GM18507 (cell line): ENCODE data around the gene SSUH2.

ENCODE experiments used
- DNase-seq: peaks from one replicate; pipeline ENCODE4 v3.0.0; 2011; ENCODE audit warnings: low read depth; ENCODE audit not compliant: insufficient read length; ENCODE audit errors: extremely low spot score
- FAIRE-seq: peaks from 2 replicates; lab custom pipeline; 2011; peaks lifted over from hg19 to GRCh38; lab: Jason Lieb, UNC

SSUH2 gene

DNA sequence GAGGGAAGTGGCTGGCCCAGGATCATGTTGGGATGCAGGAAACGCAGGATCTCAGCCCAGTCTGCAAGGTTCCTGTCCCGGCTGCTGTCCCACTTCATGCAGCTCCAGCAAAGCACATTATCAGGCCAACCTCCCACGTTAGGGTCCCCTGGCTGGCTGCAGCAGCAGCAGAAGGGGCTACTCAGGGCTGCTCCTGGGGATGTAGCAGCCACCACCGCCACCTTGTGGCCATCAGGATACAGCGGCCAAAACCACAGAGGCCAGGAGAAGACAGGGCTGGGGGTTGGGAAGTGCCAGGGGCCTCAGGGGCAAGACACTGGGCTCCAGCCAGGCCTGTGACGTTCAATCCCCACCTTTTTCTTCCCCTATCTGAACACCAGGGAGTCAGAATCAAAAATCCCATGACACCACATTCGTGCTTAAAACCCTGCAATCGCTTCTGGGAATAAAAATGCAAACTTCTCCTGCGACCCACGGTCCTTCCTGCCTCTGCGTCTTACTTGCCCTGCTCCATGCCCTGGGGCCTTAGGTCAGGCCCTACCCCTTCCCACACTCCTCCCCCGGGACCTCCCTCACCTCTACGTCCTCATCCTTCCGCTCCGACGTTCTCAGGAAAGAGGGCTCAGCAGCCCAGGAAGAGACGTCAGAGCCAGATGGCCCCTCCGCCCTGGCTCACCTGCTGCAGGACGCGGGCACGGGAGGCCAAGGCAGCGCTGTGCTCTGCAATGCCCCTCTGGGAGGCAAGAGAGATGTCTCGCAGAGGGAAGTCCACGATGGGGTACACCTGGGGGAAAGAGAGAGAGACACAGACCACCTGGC is 21.5 kb downstream of the SSUH2 start:
- DNase-seq: peak; percentile 52
- peak; percentile 29 for FAIRE-seq

DNA sequence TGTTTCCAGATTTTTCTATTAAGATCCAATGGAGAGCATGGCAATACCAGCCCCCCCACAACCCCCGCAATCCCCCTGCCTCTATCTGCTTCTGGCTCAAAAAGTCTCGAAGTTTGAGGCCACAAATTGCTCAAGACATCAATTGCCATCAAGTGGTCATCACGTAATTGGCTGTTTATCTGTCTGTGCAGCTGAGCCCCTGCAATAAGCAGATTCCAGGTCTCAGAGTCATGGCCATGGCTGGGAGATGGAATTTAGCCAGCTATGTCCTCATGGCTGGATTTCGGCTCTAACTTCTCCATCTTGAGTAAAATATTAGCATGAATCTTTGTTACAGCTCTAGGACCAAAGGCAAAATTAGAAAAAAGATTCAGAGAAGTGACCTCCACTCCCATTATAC is 22.7 kb downstream of the SSUH2 start:
- DNase-seq: no peak
- no peak for FAIRE-seq

DNA sequence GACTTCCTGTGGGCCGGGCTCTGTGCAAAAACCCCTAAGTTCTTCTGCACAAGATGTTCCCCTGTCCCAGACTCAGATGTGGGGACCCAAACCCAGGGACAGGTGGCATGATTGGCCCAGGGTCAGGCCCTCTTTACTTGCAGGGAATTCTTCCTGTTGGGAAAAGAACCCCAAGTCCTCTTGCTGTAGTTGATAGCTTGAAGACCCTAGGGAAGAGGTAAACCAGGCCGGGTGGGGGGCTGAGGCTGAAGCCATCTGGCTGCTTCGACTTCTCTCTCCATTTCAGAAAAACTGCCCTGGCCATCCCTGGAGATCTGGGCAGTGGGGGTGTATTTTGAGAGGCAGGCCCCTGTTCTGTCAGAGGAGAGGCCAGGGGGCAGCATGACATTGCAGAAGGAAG is 23.5 kb downstream of the SSUH2 start:
- FAIRE-seq: no peak
- no peak for DNase-seq

DNA sequence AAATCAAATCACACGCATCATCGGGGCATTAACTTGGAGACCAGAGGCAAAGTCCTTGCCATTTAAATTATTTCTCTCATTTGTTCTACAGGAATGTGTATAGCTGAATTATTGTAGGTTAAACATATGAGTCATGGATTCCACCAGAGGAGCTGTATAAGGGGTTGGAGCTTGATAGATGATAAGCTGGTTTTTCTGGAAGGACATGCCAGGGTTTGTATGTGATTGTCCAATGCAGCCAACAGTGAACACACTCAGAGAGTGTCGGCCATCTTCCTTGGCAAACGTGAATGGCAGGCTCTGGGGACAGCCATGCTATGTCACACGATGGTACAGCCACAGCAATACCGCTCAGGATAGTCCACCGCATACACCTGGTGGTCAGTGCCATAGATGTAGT is 25.1 kb downstream of the SSUH2 start:
- DNase-seq: no peak
- no peak for FAIRE-seq

DNA sequence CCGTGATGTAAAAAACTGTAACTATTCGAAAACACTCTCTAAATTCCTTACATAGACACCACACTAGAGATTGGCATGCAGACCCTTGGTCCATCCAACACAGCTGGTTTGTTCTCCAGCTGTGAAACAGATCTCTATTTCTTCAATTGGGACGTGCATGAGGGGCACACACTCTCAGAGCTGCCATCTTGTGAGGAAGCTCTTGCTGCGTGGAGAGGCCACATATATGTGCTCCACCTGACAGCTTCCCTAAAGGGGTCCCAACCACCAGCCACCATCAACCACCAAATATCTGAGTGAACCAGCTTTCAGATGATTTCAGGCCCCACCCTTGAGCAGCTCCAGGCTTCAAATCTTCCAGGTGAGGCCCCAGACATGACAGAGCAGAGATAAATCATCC is 25.6 kb downstream of the SSUH2 start:
- DNase-seq: no peak
- no peak for FAIRE-seq

DNA sequence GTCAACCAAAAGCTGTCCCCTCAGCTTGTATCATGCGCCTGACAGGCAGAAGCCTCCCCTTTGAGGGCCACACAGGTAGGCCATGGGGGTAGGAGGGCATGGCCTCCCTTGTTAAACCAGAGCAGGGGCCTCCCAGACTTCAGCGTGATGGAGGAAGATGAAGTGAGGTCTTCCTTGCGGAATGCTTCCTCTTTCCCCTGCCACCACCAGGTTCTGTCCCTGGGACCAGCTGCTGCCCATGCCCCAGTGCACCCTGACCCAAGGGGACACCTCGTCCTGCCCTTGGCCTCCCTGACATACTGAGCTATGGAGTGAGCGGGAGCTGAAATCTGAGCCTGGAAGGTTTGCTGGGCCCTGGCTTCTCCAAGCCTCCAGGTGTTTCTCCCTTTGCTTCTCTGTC is 26.7 kb downstream of the SSUH2 start:
- FAIRE-seq (no peak), DNase-seq (no peak)

DNA sequence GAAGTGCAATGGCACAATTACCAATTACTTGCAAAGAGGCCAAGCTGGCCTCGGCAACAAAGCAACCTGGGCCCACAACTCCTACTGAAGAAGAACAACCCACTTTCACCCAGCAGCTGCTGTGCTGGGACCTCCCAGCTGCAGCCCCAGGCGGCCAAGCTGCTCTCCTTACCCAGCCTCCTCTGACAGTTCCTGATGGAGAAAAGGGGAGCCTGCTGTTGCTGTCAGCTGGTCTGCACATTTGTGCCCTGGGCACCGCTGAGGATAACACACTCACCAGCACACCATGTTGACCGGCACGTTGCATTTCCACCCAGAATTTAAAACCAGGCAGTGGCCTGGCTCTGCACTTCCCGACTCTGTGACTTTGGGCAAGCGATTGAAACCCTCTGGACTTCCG is 33.6 kb downstream of the SSUH2 start:
- FAIRE-seq: no peak
- DNase-seq: no peak

DNA sequence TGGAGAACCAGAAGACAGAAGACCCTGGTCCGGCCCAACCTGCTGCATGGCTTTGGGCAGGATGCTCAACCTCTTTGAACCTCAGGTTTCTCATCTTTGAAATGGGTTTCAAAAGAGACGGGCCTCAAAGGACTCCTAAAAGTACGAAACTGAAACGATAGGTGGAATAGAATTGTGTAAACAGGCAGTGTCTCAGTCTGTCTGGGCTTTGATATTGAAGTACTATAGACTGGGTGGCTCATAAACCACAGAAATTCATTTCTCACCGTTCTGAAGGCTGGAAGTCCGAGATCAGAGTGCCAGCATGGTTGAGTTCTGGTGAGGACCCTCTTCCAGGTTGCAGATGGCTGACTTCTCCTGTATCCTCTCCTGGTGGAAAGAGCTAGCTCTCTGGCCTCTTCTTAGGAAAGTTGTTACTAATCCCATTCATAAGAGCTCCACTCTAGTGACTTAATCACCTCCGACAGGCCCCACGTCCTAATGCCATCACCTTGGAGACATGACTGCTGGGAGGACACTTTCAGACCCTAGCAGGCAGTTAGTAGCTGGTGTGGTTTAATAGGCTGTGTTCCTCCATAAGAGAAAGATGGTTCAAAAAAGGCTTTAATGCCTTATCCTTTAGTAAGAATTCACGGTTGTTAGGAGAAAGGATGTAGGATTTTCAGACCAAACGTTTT is 35.7 kb downstream of the SSUH2 start:
- no peak for DNase-seq
- FAIRE-seq: no peak

DNA sequence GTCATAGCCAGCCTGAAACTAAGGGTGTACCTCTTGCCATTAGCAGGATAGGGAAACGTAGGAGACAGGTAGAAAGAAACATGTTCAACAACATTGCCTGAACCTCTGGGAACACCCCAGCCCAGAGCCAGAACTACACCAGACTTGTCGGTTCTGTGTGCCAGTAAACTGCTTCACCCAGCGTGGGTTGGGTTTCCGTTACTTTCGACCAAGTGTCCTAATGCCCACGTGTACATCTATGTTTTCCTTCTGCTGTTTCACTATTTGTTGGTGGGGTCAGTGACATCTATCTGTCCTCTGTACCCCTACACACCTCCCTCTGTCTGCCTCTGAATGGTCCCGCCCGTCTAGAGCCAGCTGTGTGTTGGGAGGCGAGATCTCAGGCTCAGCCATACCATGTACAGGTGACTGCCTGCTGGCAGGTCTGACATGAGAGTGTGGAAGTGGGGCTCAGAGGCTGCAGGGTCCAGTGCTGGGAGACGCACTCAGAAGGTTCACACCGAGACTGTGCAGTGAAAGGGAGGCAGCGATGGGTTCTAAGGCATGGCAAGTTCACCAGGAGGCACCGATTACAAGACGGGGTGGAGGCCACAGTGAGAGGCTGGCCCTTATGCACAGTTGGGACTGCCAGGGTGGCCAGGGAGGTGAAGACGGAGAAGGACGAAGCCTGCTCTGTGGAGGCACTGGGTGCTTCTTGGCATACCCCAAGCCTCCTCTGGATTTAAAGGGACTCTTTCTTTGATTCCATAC is 36.4 kb downstream of the SSUH2 start:
- no peak for DNase-seq
- FAIRE-seq: no peak

DNA sequence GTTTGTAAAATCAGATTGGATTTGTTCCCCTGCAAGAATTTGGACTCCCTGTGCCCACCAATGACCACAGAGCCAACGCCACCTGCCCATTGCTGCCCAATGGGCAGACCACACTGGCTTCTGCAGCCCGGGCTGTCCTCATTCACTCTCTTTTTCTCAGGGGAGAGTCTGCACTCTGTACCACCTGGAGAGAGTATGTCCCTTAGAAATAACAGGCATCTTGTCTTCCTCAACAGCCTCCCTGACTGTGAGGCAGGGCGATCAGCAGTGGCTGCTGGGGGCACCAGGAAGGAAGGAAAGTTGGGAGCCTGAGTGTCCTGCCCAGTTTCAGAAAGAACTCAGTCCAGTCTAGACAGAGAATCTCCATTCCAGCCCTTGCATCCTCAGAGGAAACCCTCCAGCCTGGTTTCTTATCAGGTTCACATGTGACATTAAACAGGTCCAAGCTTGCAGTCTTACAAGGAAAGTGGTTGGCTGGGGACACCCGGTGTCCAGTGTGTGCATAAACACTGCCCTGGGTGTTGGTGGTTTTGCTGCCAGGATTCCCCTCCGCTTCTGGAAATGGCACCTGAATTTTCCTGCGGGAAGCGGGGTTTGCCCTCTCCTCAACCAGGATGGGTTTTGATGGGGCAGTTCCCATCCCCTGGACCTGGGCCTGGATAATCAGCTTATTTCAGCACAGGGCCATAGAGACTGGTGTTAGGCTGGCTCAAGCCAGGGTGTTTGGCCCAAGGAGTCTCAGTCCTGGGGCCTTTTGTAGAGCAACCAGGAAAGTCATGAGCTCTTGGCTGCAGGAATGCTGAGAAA is 37.2 kb downstream of the SSUH2 start:
- FAIRE-seq (no peak), DNase-seq (no peak)

DNA sequence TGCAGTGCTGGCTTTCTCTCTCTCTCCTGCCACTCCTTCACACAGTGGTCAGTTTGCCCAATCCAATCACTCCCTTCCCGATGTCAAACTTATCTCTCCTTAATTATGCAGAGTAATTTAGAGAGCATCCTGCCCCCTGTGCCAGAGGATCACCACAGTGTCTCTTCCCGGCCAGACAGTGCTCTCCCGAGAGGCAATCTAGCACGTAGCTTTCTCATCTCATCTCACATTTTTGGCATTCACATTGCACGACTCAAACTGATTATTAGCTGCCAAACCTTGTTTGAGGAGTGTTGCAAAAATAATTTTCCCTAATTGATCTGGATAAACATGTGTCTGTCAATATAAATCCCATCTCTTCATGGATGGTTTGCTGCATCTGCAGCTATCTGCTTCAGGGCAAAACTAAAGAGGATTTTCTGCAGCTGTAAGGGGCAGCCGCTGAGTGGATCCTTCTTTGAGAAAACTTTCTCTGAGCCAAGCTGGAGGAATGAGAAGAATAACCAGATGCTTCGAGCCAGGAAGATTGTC is 37.8 kb downstream of the SSUH2 start:
- FAIRE-seq (no peak), DNase-seq (no peak)

DNA sequence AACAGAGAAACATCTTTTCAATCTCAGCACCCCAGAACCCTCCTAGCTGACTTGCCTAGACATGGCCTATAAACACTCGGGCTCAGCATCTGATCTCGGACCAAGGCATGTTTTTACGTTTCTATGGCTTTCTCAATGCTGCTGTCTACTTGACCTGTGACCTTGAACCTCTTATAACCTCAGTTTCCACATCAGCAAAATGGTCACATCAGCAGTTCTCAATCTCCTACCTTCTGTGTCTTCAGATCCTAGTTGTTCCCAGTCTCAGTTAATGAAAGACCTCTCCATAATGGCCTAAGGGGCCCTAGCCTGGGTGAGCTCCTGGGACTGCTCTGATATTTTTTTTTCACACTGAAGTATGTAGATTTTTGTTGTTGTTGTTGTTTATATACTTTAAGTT is 39.6 kb downstream of the SSUH2 start:
- no peak for FAIRE-seq

DNA sequence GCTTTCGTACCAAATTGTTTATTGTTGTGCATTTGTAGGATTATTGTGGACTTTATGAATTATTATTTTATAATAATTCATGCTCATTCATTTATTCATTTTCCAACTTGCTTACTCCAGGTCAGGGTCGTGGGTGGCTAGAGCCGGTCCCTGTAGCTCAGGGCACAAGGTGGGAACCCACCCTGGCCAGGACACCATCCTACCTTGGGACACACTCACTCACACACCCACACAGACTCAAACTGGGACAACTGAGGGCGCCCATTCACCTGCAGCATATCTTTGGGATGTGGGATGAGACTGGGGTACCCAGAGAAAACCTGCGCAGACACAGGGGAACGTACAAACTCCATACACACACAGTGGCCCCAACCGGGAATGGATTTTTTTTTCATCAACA is 40.6 kb downstream of the SSUH2 start:
- DNase-seq (no peak), FAIRE-seq (no peak)

More for the DNA sequence above, 39.6 kb downstream of the SSUH2 start:
- DNase-seq: no peak

DNA sequence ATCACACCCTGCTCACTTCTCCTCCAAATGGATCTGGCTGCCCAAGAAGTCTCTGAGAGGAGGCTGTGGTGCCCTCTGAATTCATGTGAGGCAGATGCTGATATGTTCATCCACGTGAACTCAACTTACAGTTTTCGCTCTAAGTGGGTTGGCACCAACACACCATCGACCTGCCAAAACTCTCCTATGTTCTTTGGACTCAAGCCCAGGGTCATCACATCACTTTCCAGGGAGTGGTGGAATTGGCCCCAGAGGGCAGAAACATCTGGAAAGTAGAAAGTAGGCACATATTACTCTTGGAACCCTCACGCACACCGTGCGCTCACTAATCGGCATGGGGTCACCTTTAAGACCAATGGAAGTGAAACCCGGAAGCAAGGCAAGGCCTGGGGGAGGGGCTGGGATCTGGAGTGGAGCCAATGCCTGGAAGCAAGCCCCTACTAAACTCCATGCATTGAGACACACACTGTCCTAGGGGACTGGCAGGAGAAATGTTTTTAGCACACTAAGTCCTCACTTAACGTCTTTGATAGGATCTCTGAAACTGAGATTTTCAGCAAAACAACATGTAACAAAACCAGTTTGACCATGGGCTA is 41.4 kb downstream of the SSUH2 start:
- no peak for FAIRE-seq
- no peak for DNase-seq

DNA sequence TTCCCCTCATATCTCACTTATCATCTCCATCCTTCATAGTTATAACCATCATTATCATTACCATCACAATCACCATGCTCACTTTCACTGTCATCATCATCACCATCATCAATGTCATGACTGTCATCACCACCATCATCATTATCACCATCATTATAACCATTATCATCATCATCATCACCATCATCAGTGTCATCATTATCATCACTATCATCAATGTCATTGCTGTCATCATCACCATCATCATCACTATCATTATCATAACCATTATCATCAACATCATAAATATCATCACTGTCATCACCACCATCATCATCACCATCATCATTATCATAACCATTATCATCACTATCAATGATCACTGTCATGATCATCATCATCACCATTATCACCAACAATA is 44.1 kb downstream of the SSUH2 start:
- DNase-seq (no peak), FAIRE-seq (no peak)

DNA sequence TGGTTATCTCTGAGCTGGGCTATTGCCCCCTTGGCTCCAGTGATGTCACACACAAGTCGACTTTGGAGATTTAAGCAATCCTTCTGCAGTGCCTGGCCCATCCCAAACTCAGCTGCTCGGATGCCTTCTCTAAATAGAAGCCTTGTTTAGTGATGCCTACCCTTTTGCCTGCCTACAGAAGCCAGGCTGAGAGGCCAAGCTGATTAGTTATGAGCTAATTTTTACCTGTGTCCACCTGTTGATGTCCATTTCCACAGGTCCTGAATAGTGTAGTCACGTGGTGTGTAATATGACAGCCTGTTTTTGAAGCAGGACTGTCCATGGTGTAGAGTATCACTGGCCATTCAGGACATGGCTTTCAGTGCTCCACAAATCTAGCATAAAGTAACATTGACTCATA is 45.5 kb downstream of the SSUH2 start:
- DNase-seq (no peak), FAIRE-seq (no peak)

DNA sequence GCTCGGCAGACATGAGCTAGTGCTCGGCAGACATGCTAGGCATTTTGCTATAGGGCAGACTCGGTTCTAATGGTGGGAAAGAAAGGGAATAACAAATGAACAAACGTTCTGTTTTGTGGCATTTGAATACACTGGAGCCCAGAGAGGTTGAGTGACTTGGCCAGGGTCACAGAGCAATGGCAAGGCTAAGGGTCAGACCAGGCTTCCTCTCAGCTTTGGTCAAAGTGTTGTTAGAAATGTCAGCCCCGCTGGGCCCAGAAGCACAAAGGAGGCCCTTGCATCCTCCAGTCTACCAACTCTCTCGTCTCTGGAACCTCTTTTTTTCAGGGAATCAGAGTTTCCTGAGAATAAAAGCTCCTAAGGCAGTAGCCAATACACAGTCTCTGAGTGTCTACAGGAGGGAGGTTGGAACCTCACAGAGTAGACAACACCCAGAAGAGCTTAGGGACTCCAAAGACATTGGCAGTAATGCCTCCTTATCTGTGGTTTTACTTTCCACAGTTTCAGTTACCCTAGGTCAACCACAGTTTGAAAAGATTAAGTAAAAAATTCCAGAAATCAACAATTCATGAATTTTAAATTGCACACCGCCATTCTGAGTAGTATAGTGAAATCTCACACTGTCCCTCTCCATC is 47.3 kb downstream of the SSUH2 start:
- DNase-seq (no peak), FAIRE-seq (no peak)

DNA sequence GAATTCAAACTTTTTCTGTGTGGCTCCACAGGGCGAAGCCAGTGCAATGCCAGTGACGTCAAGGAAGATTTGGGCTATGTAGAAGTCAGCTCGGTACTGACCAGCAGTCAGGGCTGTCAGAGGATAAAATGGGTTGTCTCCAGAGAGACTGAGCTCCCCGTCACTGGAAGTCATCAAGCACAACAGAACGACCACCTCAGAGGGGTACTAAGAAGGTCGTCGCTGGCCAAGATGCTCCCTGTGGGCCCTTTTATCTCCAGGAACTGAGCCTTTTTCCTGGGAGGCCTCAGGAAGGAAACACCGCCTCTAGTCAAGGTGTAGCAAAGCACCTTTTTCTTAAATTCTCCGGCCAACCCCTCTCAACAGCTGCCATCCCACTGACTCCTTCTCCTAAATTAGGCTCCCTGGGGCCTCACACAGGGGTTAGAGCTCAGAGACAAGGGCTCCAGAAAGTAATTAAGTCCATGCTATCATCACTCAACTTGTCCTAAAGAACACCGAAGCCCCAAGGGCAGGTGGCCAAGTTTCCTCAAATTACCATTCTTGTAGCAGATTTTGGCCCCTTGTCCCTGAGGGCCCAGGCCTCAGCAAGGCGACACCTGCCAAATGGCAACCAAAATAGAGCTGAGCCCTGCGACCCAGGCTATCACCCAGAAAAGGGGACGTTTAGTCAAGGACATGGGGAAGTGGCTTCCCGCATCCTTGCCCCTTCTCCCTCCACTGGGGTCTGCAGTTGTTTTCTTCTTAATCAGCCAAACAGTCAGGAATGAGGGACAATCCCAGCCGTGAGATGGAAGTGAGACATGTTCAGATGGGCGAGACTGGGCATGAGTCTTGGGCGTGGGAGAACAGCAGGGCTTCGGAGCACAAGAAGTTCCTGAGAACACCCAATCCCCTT is 48.0 kb downstream of the SSUH2 start:
- DNase-seq (no peak), FAIRE-seq (no peak)
